Subcutaneous abdominal adipose tissue (tissue), 5 donors: ENCODE results near the gene COQ2.

Experiments
- H3K27ac ChIP-seq: one replicate; pipeline ENCODE4 v1.7.0; 2013; ENCODE audit warnings: low read depth, mild to moderate bottlenecking, inconsistent platforms, low read length, moderate library complexity
- H3K27me3 ChIP-seq, 5 donors: one replicate each; pipeline ENCODE4 v1.7.0; 2013; ENCODE audit warnings: low read length in 5 of 5, inconsistent platforms in 1 of 5; ENCODE audit not compliant: control insufficient read depth in 5 of 5, insufficient read depth in 4 of 5
- H3K36me3 ChIP-seq, 5 donors: one replicate each; pipeline ENCODE4 v1.7.0; 2013; ENCODE audit warnings: low read length in 5 of 5; ENCODE audit not compliant: control insufficient read depth in 5 of 5, insufficient read depth in 5 of 5
- H3K4me1 ChIP-seq, 5 donors: one replicate each; pipeline ENCODE4 v1.7.0; 2013; ENCODE audit warnings: low read length in 5 of 5, mild to moderate bottlenecking in 3 of 5, moderate library complexity in 1 of 5; ENCODE audit not compliant: control insufficient read depth in 5 of 5, insufficient read depth in 5 of 5
- H3K4me3 ChIP-seq, 5 donors: one replicate each; pipeline ENCODE4 v1.7.0; 2013; ENCODE audit warnings: low read length in 5 of 5, low read depth in 1 of 5
- H3K9ac ChIP-seq, 5 donors: one replicate each; pipeline ENCODE4 v1.7.0; 2013; ENCODE audit warnings: low read length in 5 of 5, mild to moderate bottlenecking in 4 of 5, moderate library complexity in 3 of 5
- H3K9me3 ChIP-seq, 5 donors: one replicate each; pipeline ENCODE4 v1.7.0; 2013; ENCODE audit warnings: low read length in 5 of 5; ENCODE audit not compliant: control insufficient read depth in 5 of 5
- donor health status: healthy.
- donor health status: healthy.
- donor health status: healthy.
- donor health status: healthy.
- donor health status: healthy.

COQ2 gene

DNA sequence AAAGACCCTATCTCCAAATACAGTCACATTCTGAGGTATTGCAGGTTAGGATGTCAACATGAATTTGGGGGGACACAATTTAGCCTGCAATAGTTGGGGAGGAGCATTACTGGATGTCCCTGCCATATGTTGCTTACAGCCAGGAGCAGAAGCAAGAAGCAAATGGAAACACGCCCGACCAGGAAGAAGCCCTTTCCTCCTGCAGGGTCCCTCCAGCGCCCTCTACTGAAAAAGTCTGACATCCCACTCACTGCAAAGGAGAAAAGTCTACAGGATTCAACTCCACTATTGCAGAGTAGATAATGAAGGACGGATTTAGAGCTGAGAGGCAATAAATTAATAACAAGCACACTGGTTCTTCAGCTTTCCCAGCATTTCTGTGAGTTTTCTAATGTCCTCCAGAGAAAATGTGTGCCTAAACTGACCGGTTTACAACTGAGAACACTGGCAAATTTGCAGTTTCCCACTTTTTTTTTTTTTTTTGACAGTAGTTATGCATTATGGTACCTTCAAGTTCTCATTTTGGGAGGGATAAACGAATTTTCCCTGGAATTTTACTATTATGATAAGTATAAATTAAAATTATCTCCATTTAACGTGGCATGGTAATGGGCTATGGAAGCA is 31.7 kb downstream of the COQ2 start:
- H3K9ac ChIP-seq: no peak overlapping the region
- no peaks in the 10 kb centered on the region for H3K27me3 ChIP-seq
- H3K36me3 ChIP-seq: no peaks in the 10 kb centered on the region
- no peak overlapping the region for H3K4me3 ChIP-seq
- H3K9me3 ChIP-seq: no peaks in the 10 kb centered on the region
- peaks cover 0 to 11% (median 4%) of the 10 kb centered on the region in 5 donors for H3K4me1 ChIP-seq
- H3K27ac ChIP-seq: no peak overlapping the region

DNA sequence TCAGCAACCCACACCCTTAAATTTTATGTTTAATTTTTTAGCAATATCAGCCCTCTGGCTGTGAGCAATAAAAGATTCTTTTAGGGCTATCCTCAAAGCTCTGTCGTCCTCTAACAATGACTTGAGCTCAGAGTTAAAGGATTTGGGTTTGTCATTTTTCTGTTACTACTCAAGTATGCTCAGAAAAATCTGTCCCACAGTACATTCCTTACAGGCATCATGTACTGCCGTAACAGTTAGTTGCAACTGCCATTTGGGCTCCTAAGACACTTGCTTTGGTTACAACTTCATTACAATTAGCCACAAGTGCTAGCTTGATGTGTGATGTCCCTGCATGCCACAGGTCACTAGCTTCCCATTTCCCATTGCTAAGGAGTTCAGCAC is 33.2 kb downstream of the COQ2 start:
- Histone ChIP-seq H3K9me3 (no peaks in the 10 kb centered on the region), H3K36me3 (no peaks in the 10 kb centered on the region), H3K9ac (no peak overlapping the region), H3K27ac (no peak overlapping the region), H3K4me1 (peaks cover 0 to 11% (median 4%) of the 10 kb centered on the region in 5 donors), H3K4me3 (no peak overlapping the region), H3K27me3 (no peaks in the 10 kb centered on the region)

DNA sequence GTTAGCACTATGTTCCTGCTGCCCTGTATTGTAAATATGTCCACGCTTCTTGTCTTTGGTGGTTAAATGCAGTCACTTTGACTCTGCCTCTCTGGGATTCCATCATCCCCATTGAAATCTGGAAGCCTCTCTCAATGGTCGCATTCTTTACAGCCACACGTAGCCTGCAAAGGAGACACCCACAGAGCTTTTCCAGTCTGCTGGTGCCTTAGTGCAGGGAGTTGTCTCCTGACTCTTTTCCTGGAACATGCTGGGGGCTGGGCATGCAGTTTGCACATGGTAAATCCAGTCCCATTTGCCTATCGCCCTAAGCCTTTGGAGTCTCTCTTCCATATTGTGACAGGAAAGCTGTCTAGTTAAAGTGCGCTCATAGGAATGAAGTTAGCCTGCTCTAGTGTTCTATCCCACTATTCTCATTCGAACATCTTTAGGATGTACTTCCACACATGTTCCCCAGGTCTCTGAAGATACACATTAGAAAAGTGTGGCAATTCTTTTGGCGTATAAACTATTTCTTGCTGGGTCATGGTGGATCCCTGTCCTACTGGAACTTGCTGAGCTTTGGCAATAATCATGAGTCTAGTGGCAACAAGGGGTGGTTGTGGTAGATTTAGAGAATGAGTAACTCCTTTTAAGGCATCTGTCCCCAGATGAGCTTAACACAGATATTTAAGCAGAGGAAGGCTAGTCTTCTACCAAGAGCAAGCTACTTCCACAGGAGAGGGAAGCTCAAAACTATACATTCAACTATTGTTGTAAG is 33.7 kb downstream of the COQ2 start:
- H3K4me1 ChIP-seq: peaks cover 0 to 7% (median 4%) of the 10 kb centered on the region in 5 donors
- no peaks in the 10 kb centered on the region for H3K9me3 ChIP-seq
- H3K27ac ChIP-seq: no peak overlapping the region

DNA sequence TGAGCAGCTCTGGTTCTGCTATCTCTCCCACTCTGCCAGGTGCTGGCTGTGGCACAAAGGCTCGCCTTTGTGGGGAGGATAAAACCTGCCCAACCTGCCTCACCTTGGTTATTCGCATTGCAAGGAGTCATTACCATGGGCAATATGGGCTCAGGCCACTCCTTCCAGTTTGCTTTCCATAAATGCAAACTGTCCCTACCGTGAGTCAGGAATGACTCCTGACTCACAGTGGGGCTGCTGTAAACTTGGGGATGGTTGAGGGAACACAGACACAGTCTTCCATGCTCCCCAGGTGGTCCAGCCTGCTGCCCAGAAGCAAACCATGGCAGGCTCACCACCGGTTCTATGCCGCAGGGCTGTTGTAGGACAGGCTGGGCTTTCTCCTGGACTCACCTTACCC is 36.1 kb downstream of the COQ2 start:
- no peaks in the 10 kb centered on the region for H3K27me3 ChIP-seq
- no peaks in the 10 kb centered on the region for H3K36me3 ChIP-seq
- H3K4me3 ChIP-seq: no peak overlapping the region
- peaks cover 0 to 5% (median 0%) of the 10 kb centered on the region in 5 donors for H3K4me1 ChIP-seq
- H3K9me3 ChIP-seq: no peaks in the 10 kb centered on the region
- no peak overlapping the region for H3K9ac ChIP-seq
- H3K27ac ChIP-seq: no peak overlapping the region

More for the DNA sequence above, 33.7 kb downstream of the COQ2 start:
- H3K4me3 ChIP-seq: no peak overlapping the region
- no peaks in the 10 kb centered on the region for H3K36me3 ChIP-seq
- H3K27me3 ChIP-seq: no peaks in the 10 kb centered on the region
- H3K9ac ChIP-seq: no peak overlapping the region

DNA sequence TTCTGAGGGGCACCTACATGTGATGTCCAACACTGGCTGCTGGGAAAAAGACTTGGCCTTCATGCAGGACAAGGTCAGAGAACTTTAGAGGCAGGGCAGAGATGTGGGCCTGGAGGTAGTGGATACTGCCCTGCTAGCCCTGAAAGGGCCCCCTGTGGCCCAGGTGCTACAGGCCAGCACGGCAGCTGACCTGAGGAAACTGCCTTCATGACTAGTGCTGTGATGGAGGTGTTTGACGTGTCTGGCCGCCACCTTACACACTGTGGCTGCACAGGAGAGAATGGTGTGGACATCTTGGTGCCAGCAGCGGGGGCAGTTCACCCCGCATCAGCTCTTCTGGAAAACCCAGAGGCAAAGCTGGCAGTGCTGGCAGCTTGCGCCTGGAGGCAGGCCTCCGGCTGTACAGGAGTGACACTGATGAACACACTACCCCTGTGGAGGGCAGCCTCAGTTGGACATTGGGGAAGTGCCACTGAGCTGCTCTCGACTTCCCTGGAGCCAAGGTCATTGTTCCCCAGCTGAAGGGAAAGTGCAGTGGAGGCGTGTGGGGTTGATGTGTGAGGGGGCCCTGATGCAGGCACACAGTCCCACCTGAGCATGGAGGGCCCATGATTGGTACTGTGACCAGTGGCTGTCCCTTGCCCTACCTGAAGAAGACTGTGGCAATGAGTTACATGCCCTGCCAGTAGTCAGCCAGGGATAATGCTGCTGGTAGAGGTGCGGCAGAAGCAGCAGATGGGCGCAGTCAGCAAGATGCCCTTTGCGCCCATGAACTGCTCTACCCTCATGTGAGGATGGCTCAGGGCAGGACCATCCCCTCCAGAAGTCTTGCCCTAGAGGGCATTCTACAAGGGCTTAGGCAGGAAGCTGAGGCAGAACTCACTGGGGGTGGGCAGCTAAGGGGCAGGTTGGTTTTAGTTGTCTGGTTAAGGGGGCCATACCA is 36.9 kb downstream of the COQ2 start:
- Histone ChIP-seq H3K9me3 (no peaks in the 10 kb centered on the region), H3K27ac (no peak overlapping the region), H3K36me3 (no peaks in the 10 kb centered on the region), H3K9ac (no peak overlapping the region), H3K4me3 (no peak overlapping the region), H3K27me3 (no peaks in the 10 kb centered on the region), H3K4me1 (peaks cover 0 to 3% (median 0%) of the 10 kb centered on the region in 5 donors)

DNA sequence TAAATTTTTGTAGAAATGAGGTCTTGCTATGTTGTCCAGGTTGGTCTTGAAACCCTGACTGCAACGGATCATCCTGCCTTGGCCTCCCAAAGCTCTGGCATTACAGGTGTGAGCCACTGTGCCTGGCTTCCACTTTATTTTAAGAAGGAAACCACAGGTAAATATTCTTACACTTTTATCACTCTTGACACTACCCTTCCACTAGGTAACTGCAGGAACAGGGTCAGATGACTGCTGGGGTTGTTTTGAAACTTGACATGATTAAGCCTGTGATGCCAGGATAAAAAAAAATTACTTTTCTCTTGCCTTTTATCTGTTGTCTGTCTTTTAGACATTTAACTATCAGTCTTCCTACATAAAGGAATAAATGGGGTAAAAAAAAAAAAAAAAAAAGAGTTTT is 43.5 kb downstream of the COQ2 start:
- H3K4me1 ChIP-seq: peaks cover 0 to 4% (median 0%) of the 10 kb centered on the region in 5 donors
- H3K9me3 ChIP-seq: no peaks in the 10 kb centered on the region
- H3K9ac ChIP-seq: no peak overlapping the region
- H3K36me3 ChIP-seq: no peaks in the 10 kb centered on the region
- no peak overlapping the region for H3K4me3 ChIP-seq
- H3K27ac ChIP-seq: no peak overlapping the region
- no peaks in the 10 kb centered on the region for H3K27me3 ChIP-seq

DNA sequence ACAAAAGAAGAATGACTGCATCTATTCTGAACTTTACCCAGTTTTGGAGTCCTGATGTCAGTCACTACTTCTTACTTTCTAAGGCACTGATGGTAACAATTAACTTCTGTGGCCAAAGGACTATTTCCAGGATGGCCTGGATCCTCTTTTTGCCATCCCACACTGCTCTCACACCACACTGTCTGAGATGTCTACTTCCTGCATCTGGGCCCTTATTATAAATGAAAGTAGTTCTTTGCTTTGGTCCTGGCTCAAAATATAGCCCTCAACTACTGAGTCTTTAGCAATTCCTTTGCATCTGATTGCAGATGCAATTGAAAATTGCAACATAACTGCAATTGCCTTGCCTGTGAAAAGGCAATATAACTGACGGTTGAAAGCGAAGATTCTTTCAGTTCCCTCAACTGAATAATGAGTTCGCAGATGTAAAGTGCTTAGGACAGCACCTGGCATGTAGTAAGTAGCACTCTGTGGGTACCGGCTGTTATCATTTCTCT is 44.2 kb downstream of the COQ2 start:
- no peak overlapping the region for H3K4me3 ChIP-seq
- no peaks in the 10 kb centered on the region for H3K9me3 ChIP-seq
- H3K36me3 ChIP-seq: no peaks in the 10 kb centered on the region
- peaks cover 0 to 4% (median 0%) of the 10 kb centered on the region in 5 donors for H3K4me1 ChIP-seq
- no peak overlapping the region for H3K27ac ChIP-seq
- no peak overlapping the region for H3K9ac ChIP-seq
- H3K27me3 ChIP-seq: no peaks in the 10 kb centered on the region

DNA sequence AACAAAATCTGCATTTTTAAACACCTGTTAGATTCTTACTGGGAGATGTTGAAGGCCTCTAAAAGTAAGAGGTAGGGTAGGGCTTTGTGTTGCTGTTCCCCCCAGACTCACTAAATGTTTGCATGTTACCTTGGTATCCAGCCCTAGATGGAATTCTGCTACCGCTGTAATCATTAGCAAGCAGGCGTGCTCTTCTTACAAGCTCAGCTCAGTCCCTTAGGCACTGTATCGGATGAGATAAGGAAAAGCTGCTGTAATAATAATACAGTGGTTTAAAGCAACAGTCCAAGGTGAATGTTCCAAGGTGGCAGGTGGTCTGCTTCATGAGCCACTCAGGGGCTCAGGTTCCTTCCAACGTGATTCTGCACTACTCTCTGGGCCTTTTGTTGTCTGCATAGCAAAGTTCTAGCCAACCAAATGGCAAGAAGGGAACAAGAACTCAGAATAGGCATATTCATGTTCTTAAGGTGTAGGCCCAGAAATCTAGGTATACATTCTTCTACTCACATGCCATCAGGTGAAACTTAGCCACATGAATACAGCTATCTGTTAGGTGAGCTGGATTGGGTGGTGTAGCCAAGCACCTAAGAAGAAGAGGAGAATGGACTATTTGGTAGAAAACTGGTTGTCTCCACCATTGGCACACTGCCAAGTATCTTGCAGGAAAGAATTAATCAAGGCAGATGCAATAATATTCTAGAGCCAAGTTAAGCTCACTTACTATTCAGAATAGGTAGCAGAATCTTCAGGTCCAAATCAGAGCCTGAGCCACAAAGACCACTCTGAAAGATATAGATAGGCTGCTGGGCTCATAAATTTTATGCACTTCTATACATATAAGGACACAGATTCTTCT is 46.0 kb downstream of the COQ2 start:
- H3K27me3 ChIP-seq: no peaks in the 10 kb centered on the region
- no peak overlapping the region for H3K9ac ChIP-seq
- H3K9me3 ChIP-seq: no peaks in the 10 kb centered on the region
- H3K27ac ChIP-seq: no peak overlapping the region
- H3K4me3 ChIP-seq: no peak overlapping the region
- H3K4me1 ChIP-seq: peaks cover 0 to 4% (median 0%) of the 10 kb centered on the region in 5 donors
- H3K36me3 ChIP-seq: no peaks in the 10 kb centered on the region

DNA sequence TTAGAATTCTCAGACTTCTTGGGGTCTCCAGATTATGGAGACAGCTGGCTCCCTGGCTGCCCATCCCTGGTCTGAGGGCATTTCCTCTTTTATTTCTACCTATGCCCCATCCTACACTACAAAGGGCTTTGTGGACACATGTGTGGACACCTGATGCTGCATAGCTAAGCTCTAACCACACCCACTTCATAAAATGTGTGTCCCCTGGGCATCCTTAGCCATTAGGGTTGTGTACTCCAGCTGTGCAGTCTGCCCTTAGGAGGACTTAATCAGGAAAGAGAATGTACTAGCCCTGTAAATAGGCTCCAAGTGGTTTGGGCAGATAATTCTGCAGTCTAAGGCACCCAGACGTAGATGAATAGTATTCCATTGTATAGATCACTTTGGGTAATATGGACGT is 47.0 kb downstream of the COQ2 start:
- Histone ChIP-seq H3K36me3 (no peaks in the 10 kb centered on the region), H3K27ac (no peak overlapping the region), H3K27me3 (no peaks in the 10 kb centered on the region), H3K4me1 (peaks cover 0 to 4% (median 0%) of the 10 kb centered on the region in 5 donors), H3K4me3 (no peak overlapping the region), H3K9ac (no peak overlapping the region), H3K9me3 (no peaks in the 10 kb centered on the region)
